ENCODE measurements around the gene IZUMO4.
"Not testable (repeated sequence)": the region's sequence is repeated elsewhere in the genome, so short reads cannot be mapped to it uniquely, and the experiment has no call there.

IZUMO4 gene

DNA sequence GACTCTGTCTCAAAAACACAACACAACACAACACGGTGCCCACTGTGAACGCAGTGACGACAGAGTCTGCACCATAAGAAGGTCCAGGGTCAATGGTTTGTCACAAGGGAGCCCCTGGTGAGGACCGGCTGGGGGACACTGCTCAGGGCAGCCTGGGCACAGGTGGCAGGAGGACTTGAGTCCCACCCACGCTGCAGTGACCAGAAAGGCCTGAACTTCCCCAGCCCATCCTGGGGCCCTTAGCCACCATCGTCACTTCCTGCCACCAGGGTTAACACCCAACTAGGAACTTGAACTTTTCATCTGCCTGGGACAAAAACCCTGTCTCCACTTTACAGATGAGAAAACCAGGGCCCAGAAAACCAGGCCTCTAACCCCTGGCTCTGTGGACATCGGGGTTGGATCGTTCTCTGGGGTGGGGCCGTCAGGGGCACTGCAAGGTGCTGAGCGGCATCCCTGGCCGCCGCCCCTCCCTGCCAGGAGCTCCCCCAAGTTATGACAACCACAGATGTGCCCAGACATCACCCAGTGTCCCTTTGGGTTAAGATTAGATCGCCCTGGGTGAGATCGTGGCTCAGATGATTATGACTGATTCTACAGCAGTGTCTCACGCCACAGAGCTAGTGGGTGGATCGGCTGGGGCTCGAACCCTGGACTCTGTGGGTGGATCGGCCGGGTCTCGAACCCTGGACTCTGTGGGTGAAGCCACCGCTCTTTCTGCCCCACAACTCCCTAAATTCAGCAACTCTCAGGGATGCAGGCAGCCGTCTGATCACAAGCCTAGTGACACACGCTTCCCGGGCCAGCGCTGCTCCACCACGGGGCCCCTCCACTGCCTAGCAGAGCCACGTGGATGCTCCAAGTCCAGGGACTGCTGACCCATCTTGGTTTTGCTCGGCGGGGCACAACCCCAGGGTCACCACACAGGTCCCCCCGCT is 14.6 kb upstream of the IZUMO4 start:
- DNase-seq (ENCODE audit: low read depth), result no peak

GRCh38 chr19:2083174-2083854 is 13.4 kb upstream of the IZUMO4 start:
- DNase-seq (ENCODE audit: low read depth), result peak; percentile 46

DNA sequence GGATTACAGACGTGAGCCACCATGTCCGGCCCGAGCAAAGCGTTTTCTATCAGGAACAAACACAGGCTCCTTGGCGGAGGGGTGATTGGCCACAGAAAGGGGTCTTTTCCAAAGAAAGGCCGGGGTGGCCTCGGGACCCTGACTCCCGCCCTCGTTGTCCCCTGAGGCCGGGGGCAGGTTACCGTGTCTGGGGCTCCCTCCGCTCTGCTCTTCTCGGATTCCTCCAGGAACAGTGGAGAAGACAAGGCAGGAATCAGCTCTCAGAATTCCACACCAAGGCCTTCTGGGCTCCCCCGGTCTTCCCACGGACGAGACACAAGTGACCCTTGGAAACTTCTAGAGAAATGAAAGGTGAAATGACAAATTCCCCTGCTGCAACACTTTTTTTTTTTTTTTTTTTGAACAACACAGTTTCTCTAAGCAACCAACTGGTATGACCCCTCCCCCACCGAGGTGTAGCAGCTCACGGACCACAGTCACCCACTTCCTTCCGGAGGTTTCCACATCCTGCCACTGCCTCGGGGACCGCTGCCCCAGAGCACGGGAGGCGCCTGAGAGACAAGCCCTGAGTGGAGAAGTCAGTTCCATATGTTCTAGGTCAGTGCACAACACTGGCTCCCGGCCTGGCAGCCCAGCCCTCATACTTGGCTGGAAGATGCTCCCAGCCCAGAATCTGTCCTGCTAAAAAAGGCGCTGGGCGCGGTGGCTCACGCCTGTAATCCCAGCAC is 11.6 kb upstream of the IZUMO4 start:
- peak; percentile 88 for DNase-seq (ENCODE audit: low read depth)

- not testable (repeated sequence) for DNase-seq (ENCODE audit: low read depth)
Observed at GRCh38 chr19:2086695-2087620, 9.8 kb upstream of the IZUMO4 start.

- DNase-seq (ENCODE audit: low read depth), result no peak
Observed at GRCh38 chr19:2087621-2088100, 9.1 kb upstream of the IZUMO4 start.

- DNase-seq (ENCODE audit: low read depth), result no peak
Observed at GRCh38 chr19:2089001-2089711, 7.6 kb upstream of the IZUMO4 start.

- no peak for DNase-seq (ENCODE audit: low read depth)
Observed at GRCh38 chr19:2089727-2090053, 7.0 kb upstream of the IZUMO4 start.

DNA sequence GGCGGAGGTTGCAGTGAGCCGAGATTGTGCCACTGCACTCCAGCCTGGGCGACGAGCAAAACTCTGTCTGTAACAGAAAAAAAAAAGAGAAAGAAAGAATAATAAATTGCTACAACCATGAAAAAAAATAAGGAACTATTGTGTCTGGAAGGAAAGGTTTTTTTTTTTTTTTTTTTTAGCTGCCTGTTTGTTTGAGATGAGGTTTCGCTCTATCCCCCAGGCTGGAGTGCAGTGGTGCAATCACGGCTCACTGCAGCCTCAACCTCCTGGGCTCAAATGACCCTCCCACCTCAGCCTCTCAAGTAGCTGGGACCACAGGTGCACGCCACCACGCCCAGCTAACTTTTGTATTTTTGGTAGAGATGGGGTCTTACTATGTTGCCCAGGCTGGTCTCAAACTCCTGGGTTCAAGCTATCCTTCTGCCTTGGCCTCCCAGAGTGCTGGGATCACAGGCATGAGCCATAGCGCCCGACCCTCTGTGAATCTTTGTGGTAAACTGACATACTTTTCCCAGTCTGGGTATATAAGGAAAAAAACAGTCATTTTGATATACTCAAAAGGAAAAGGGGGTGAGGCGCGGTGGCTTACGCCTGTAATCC is 4.7 kb upstream of the IZUMO4 start:
- not testable (repeated sequence) for DNase-seq (ENCODE audit: low read depth)

- peak; percentile 81 for DNase-seq (ENCODE audit: low read depth)
Observed at GRCh38 chr19:2096034-2096479, 658 bp upstream of the IZUMO4 start, which contains the start of gene MOB3A. MOB3A (minus strand) TSS chr19:2096326; CDS start chr19:2078560, 17,766 bp downstream.

- peak; percentile 44 for DNase-seq (ENCODE audit: low read depth)
Observed at GRCh38 chr19:2097203-2097885, 629 bp downstream of the IZUMO4 start.

DNA sequence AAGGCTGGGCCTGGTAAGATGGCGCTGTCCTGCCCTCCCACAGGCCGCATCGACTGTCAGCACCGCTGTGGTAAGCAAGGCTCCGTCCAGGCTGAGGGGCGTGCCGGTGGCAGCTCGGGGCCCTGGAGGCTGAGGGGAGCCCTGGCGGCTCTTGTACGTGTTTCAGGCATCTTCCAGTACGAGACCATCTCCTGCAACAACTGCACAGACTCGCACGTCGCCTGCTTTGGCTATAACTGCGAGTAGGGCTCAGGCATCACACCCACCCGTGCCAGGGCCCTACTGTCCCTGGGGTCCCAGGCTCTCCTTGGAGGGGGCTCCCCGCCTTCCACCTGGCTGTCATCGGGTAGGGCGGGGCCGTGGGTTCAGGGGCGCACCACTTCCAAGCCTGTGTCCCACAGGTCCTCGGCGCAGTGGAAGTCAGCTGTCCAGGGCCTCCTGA is 1.2 kb downstream of the IZUMO4 start:
- no peak for DNase-seq (ENCODE audit: low read depth)

GRCh38 chr19:2099054-2099501 is 2.4 kb downstream of the IZUMO4 start:
- no peak for DNase-seq (ENCODE audit: low read depth)

- DNase-seq (ENCODE audit: low read depth), result no peak
Observed at GRCh38 chr19:2099937-2100718, 3.4 kb downstream of the IZUMO4 start.

- no peak for DNase-seq (ENCODE audit: low read depth)
Observed at GRCh38 chr19:2100719-2101061, 4.0 kb downstream of the IZUMO4 start.

GRCh38 chr19:2101417-2102335 is 5.0 kb downstream of the IZUMO4 start:
- DNase-seq (ENCODE audit: low read depth), result no peak

DNA sequence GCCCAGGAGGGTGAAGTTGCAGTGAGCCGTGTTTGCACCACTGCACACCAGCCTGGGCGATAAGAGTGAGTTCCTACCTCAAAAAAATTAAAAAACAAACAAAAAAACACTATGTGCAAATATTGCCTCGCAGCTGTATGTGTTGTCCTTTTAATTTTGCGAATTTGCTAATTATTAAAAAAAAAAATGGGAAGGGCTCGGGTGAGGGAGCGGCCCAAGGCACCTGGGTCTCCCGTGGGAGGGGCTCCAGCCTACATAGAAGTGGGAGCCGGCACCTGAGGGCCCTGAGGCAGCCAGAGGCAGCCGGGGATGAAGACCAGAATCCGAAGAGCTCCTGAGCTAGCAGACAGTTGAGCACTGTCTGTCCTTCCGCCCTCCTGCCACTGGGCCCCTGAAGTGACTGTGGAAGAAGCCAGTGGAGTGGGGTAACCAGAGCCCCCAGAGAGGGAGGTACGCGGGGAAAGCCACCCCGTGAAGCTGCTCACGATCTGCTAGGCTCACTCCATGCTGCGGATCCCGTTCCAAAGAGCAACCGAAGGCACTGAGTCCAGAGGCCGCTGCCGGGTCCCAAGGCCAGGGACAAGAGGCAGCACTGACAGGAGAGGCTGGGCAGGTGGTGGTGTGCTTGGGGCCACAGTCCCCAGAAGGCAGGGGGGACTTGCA is 6.5 kb downstream of the IZUMO4 start:
- DNase-seq (ENCODE audit: low read depth), result no peak

All from activated T-helper 9 cell treated with anti-CD3 and anti-CD28 coated beads, Interleukin-2, amount 50 U/mL, for 16 hours (primary cell).